ENCODE measurements around the gene TECPR2.

DNA sequence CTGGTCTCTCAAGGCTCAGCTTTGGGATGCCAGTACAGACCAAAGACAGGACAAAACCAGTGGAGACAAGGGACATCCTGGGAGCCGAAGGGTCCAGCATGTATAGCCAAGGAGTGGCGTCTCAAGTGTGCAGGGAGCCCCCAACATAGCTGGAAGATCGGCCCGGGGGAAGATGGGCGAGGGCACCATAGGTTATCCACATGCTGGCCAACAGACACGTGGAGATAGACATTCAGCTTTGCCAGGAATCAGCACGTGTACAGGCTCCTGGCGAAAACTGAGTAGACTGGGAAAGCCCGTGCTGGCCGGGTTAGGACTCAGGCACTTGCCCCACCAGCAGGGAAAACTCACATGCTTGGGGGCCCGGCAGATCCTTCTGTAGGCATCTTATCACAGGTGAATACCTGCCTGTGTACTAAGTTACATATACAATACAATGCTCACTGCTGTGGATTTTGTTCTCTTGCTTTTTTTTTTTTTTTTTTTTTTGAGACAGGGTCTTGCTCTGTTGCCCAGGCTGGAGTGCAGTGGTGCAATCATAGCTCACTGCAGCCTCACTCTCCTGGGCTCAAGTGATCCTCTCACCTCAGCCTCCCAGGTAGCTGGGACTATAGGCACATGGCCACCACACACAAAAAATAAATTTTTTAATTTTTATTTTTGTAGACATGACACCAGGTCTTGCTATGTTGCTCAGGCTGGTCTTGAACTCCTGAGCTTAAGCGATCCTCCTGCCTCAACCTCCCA is 152.4 kb downstream of the TECPR2 start:
- TF ChIP-seq, protein P1, sequence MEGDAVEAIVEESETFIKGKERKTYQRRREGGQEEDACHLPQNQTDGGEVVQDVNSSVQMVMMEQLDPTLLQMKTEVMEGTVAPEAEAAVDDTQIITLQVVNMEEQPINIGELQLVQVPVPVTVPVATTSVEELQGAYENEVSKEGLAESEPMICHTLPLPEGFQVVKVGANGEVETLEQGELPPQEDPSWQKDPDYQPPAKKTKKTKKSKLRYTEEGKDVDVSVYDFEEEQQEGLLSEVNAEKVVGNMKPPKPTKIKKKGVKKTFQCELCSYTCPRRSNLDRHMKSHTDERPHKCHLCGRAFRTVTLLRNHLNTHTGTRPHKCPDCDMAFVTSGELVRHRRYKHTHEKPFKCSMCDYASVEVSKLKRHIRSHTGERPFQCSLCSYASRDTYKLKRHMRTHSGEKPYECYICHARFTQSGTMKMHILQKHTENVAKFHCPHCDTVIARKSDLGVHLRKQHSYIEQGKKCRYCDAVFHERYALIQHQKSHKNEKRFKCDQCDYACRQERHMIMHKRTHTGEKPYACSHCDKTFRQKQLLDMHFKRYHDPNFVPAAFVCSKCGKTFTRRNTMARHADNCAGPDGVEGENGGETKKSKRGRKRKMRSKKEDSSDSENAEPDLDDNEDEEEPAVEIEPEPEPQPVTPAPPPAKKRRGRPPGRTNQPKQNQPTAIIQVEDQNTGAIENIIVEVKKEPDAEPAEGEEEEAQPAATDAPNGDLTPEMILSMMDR (IDR thresholded peaks at IDR 0.05; ENCODE audit: low read depth, low read length, missing input control): no peak
- TF ChIP-seq FOXA1 (IDR thresholded peaks at IDR 0.05) (no peak), EGR1 (IDR thresholded peaks at IDR 0.05; ENCODE audit: low read depth in 2 of 2) (no peak), GABPA (IDR thresholded peaks at IDR 0.05 in 1 of 2, conservative IDR thresholded peaks at IDR 0.05 in 1 of 2) (no peak)
- TF ChIP-seq, protein P2, sequence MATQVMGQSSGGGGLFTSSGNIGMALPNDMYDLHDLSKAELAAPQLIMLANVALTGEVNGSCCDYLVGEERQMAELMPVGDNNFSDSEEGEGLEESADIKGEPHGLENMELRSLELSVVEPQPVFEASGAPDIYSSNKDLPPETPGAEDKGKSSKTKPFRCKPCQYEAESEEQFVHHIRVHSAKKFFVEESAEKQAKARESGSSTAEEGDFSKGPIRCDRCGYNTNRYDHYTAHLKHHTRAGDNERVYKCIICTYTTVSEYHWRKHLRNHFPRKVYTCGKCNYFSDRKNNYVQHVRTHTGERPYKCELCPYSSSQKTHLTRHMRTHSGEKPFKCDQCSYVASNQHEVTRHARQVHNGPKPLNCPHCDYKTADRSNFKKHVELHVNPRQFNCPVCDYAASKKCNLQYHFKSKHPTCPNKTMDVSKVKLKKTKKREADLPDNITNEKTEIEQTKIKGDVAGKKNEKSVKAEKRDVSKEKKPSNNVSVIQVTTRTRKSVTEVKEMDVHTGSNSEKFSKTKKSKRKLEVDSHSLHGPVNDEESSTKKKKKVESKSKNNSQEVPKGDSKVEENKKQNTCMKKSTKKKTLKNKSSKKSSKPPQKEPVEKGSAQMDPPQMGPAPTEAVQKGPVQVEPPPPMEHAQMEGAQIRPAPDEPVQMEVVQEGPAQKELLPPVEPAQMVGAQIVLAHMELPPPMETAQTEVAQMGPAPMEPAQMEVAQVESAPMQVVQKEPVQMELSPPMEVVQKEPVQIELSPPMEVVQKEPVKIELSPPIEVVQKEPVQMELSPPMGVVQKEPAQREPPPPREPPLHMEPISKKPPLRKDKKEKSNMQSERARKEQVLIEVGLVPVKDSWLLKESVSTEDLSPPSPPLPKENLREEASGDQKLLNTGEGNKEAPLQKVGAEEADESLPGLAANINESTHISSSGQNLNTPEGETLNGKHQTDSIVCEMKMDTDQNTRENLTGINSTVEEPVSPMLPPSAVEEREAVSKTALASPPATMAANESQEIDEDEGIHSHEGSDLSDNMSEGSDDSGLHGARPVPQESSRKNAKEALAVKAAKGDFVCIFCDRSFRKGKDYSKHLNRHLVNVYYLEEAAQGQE (IDR thresholded peaks at IDR 0.05): no peak
